ENCODE measurements around the gene PROK2. TPM values are rescaled to one million over a fixed set of nuclear protein-coding genes. Genes with fewer than 3 reads are reported as not detected.

Gene PROK2
- total RNA-seq, 4 donors from 2014 or later = not detected

GRCh38 chr3:71786217-71786549 lies 1.2 kb upstream of the PROK2 start:
- DNase-seq (ENCODE audit: low spot score in 2 of 2) = no peak
- no peak overlapping the region for H3K4me3 ChIP-seq (ENCODE audit: low read depth, poor library complexity, severe bottlenecking)
- intact Hi-C loops (cut with DNase I; ENCODE audit: low total_unique reads) = no loop called here
- TF ChIP-seq CTCF (IDR thresholded peaks at IDR 0.05) (no peak), POLR2A (IDR thresholded peaks at IDR 0.05) (no peak)
- 18 to 26% methylated on average over 8 of the region's 8 CpGs for WGBS, 2 donors

GRCh38 chr3:71785532-71786216 lies 726 bp upstream of the PROK2 start:
- TF ChIP-seq POLR2A (IDR thresholded peaks at IDR 0.05) = no peak
- no peak for TF ChIP-seq CTCF (IDR thresholded peaks at IDR 0.05)
- WGBS, 2 donors = 3 to 4% methylated on average over 28 of the region's 28 CpGs
- intact Hi-C loops (cut with DNase I; ENCODE audit: low total_unique reads) = no loop called here
- no peak overlapping the region for H3K4me3 ChIP-seq (ENCODE audit: low read depth, poor library complexity, severe bottlenecking)
- DNase-seq (ENCODE audit: low spot score in 2 of 2) = no peak

GRCh38 chr3:71784201-71784913 lies 591 bp downstream of the PROK2 start:
- no peak for TF ChIP-seq POLR2A (IDR thresholded peaks at IDR 0.05)
- no peak overlapping the region for H3K4me3 ChIP-seq (ENCODE audit: low read depth, poor library complexity, severe bottlenecking)
- no peak for DNase-seq (ENCODE audit: low spot score in 2 of 2)
- intact Hi-C loops (cut with DNase I; ENCODE audit: low total_unique reads) = no loop called here
- WGBS, 2 donors = 5 to 9% methylated on average over 23 of the region's 23 CpGs

GRCh38 chr3:71783152-71783551 lies 1.8 kb downstream of the PROK2 start:
- intact Hi-C loops (cut with DNase I; ENCODE audit: low total_unique reads) = no loop called here
- WGBS, 2 donors = 72 to 82% methylated on average over 1 of the region's 1 CpG
- no peak for DNase-seq (ENCODE audit: low spot score in 2 of 2)
- H3K4me3 ChIP-seq (ENCODE audit: low read depth, poor library complexity, severe bottlenecking) = no peak overlapping the region
- TF ChIP-seq POLR2A (IDR thresholded peaks at IDR 0.05) = no peak
- no peak for TF ChIP-seq CTCF (IDR thresholded peaks at IDR 0.05)

- DNase-seq (ENCODE audit: low spot score in 2 of 2) = no peak
- H3K4me3 ChIP-seq (ENCODE audit: low read depth, poor library complexity, severe bottlenecking) = no peak overlapping the region
- intact Hi-C loops (cut with DNase I; ENCODE audit: low total_unique reads) = no loop called here
- WGBS, 2 donors = 91 to 94% methylated on average over 4 of the region's 4 CpGs
- TF ChIP-seq CTCF (IDR thresholded peaks at IDR 0.05) (no peak), POLR2A (IDR thresholded peaks at IDR 0.05) (no peak)
These were observed 4.5 kb downstream of the PROK2 start for GRCh38 chr3:71780430-71780829.

- 68 to 74% methylated on average over 6 of the region's 6 CpGs for WGBS, 2 donors
These were observed 5.1 kb downstream of the PROK2 start for GRCh38 chr3:71779674-71780377.

More at GRCh38 chr3:71779674-71780377, 5.1 kb downstream of the PROK2 start:
- intact Hi-C loops (cut with DNase I; ENCODE audit: low total_unique reads) = no loop called here
- TF ChIP-seq CTCF (IDR thresholded peaks at IDR 0.05) (no peak), POLR2A (IDR thresholded peaks at IDR 0.05) (no peak)
- DNase-seq (ENCODE audit: low spot score in 2 of 2) = no peak
- no peak overlapping the region for H3K4me3 ChIP-seq (ENCODE audit: low read depth, poor library complexity, severe bottlenecking)

All from lower leg skin (tissue), 4 donors.